Muscle layer of duodenum (tissue), 2 donors: ENCODE data around the gene HBB.

Source experiments
- H3K27ac ChIP-seq: one replicate; pipeline ENCODE4 v1.7.0; 2013; ENCODE audit warnings: mild to moderate bottlenecking, low read length
- H3K27me3 ChIP-seq: one replicate; pipeline ENCODE4 v1.7.0; 2013; ENCODE audit warnings: low read depth, mild to moderate bottlenecking, control low read depth, low read length
- H3K36me3 ChIP-seq, 2 donors: one replicate each; pipeline ENCODE4 v1.7.0; 2013; ENCODE audit warnings: low read length in 2 of 2, control low read depth in 1 of 2, mild to moderate bottlenecking in 1 of 2; ENCODE audit not compliant: insufficient read depth in 2 of 2, control insufficient read depth in 1 of 2
- H3K4me1 ChIP-seq, 2 donors: one replicate each; pipeline ENCODE4 v1.7.0; 2013; ENCODE audit warnings: low read length in 2 of 2, mild to moderate bottlenecking in 2 of 2, control low read depth in 1 of 2, moderate library complexity in 1 of 2; ENCODE audit not compliant: insufficient read depth in 2 of 2, control insufficient read depth in 1 of 2
- H3K4me3 ChIP-seq, 2 donors: one replicate each; pipeline ENCODE4 v1.7.0; 2013; ENCODE audit warnings: low read length in 2 of 2, low read depth in 1 of 2, mild to moderate bottlenecking in 1 of 2
- H3K9me3 ChIP-seq, 2 donors: one replicate each; pipeline ENCODE4 v1.7.0; 2013; ENCODE audit warnings: low read length in 2 of 2, control low read depth in 1 of 2, mild to moderate bottlenecking in 1 of 2; ENCODE audit not compliant: control insufficient read depth in 1 of 2
- donor health status: healthy.

HBB gene

DNA sequence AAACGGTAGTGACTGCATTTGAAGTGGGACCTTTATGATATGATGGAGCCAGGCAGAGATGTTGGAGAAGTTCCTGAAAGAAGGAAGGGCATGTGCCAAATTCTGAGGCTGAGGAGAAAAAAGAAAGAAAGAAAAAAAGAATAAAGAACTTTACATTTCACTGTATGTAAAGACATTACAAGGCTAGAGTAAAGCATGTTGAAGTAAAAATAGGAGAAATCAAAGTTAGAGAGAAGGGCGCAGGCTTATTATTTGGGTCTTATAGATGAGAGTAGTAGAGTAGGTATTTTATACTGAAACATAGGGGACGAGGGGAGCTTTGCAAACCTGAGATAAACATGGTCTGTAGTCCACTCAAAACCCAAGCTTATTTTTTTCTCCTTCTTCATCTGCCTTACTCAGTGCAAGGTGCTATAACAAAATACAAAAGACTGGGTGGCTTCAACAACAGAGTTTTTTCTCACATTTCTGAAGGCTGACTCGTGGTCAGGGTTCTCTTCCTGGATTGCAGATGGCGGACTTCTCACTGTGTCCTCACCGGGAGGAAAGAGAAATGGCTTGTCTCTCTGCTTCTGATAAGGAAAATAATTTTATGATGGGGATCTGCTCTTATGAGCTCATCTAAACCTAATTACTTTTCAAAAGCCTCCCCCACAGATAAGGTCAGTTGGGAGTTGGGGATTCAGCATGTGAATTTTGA, 20.1 kb upstream of the HBB start:
- Histone ChIP-seq H3K9me3 (no peaks in the 10 kb centered on the region), H3K36me3 (no peaks in the 10 kb centered on the region), H3K4me3 (no peak overlapping the region), H3K27me3 (no peaks in the 10 kb centered on the region), H3K27ac (no peak overlapping the region), H3K4me1 (no peaks in the 10 kb centered on the region)

DNA sequence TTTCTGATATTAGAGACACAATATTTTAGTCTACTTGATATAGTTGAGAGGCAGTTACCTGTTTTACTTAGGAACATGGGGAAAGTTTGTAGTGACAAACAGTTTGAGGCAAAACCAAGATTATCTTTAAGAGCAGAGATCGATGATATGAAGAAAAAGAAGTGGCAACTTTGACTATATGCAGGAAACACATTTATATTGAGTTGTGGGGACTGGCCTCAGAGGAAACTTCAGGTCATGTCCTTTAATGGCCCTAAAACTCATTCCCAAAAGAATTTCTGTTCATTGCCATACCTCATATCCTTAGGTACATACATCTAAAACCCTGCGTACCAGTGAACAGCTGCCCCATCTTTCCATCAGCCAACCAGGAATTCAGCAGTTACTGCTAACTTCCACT, 18.3 kb upstream of the HBB start:
- H3K27ac ChIP-seq: no peak overlapping the region
- no peaks in the 10 kb centered on the region for H3K9me3 ChIP-seq
- H3K27me3 ChIP-seq: no peaks in the 10 kb centered on the region
- H3K4me3 ChIP-seq: no peak overlapping the region
- no peaks in the 10 kb centered on the region for H3K36me3 ChIP-seq
- H3K4me1 ChIP-seq: no peaks in the 10 kb centered on the region

DNA sequence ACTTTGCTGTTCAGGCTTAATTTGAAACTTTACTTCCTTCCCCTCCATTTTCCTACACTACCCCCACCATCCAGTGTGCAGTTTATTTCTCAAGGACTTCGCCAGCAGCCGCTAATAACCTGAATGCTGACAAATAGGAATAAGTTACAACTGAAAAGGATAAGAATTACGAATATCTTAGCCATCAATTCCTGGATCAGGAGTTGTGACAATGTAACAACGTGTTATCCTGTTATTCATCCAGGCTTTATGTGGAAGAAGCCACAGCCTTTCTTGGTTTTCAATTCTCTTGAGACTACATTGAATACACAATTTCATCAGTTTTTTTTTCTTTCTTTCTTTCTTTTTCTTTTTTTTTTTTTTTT, 16.9 kb upstream of the HBB start:
- Histone ChIP-seq H3K27ac (no peak overlapping the region), H3K36me3 (no peaks in the 10 kb centered on the region), H3K4me1 (no peaks in the 10 kb centered on the region), H3K9me3 (no peaks in the 10 kb centered on the region), H3K4me3 (no peak overlapping the region), H3K27me3 (no peaks in the 10 kb centered on the region)

DNA sequence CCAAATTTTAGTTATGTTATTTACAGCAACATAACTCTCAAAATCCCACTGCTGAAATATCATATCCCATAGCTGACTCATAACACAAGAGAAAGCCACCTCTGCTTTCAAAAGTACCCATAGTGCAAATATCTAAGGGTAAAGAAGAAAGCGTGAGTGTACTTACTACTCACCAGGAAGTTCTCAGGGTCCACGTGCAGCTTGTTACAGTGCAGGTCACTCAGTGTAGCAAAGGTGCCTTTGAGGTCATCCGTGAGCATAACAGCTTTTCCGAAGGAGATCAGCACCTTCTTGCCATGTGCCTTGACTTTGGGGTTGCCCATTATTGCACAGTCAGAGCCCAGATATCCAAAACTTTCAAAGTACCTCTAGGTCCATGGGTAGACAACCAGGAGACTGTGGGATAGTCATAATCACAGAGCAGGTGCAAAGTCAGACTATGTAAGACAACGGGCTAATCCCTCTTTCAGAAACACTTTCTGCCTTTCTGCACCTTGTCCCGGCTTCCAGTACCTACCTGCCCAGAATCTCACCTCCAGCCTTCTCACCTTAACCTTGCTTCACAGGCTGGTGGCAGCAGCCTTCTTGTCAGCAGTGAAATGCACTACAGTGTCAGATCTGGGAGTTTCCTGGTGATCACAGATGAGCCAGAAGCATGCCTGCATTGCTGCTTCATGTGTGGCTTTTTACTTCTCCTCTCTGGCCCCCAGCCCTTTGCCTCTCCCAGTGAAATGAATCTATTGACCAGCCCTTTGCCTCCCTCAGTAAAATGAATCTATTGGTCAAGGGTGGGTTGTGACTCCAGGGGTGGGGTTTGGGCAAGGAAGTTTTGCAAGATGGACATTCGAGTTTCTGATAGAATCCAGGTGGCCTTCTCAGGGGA, 16.3 kb upstream of the HBB start:
- Histone ChIP-seq H3K4me1 (no peaks in the 10 kb centered on the region), H3K9me3 (no peaks in the 10 kb centered on the region), H3K4me3 (no peak overlapping the region), H3K27ac (no peak overlapping the region), H3K36me3 (no peaks in the 10 kb centered on the region), H3K27me3 (no peaks in the 10 kb centered on the region)

DNA sequence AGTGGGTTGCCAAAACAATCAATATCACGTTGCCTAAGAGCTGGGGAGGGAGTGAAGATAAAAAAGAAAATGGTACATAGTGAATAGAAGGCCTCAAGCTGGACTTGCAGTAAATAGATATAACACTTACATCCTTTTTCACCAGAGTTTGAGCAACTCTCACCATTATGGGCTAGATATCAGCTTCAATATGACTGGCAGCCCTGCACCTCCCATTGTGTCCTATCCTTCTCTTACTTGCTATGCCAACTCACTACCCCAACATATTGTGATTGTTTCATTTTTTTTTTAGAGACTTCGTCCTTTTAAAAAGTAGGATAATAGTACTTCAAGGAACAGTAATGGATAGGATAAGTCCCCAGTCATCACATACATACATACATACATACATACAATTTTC, 15.3 kb upstream of the HBB start:
- Histone ChIP-seq H3K4me1 (no peaks in the 10 kb centered on the region), H3K9me3 (no peaks in the 10 kb centered on the region), H3K4me3 (no peak overlapping the region), H3K27ac (no peak overlapping the region), H3K27me3 (no peaks in the 10 kb centered on the region), H3K36me3 (no peaks in the 10 kb centered on the region)

DNA sequence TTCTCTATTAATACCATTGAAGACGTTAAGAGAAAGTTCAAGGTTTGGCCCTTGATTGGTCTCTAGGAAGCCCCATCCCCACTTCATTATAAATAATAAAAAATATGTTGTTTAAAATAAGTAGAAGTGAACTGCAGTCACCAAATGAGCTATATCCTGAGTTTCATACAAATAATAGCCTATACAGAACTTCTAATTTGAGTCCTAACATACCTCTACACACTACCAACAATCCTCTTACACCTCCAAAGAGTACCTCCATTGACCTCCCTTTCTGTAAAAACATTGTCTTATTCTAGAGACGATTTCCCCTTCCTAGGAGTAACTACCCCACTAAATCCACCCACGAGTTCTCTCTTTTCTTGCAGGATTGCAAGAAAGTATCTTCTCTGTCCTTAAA, 14.6 kb upstream of the HBB start:
- no peaks in the 10 kb centered on the region for H3K9me3 ChIP-seq
- H3K4me3 ChIP-seq: no peak overlapping the region
- no peaks in the 10 kb centered on the region for H3K4me1 ChIP-seq
- no peaks in the 10 kb centered on the region for H3K27me3 ChIP-seq
- H3K36me3 ChIP-seq: no peaks in the 10 kb centered on the region
- no peak overlapping the region for H3K27ac ChIP-seq

DNA sequence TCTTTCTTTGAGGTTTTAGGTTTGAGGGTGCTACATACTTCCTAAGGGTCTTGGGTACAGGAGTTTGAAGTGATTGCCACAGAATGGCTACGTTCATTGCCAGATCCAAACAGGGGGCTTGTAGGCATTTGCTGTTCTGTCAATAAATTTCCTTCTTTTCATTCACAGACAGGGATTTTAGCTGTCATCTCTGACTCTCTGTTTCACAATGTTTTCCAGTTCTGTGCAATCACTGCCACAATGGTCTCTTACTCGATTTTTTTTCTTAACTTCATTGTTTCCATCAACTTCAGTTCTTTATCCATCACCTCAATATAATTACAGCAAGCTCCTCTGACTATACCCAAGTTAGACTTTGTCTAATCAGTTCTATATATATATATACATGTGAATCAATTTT, 13.6 kb upstream of the HBB start:
- no peak overlapping the region for H3K4me3 ChIP-seq

DNA sequence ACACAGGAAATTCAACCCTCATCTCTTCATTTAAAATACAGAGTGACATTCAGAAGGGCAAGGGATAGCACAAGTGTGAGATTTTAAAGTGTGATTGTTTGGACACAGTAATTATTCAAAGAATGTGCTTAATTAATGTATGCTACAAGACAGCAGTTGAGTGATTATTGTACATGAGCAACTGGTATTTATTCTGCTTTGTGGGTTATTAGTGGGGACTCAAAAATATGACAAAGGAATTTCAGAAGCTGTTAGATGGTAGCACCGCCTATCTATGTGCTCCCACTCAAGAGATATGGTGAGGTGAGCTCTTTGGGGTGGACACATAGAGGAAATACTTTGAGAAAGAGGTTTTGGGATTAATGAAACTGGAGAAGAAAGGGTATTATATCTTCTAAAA, 13.2 kb upstream of the HBB start:
- H3K36me3 ChIP-seq: no peaks in the 10 kb centered on the region
- H3K4me1 ChIP-seq: no peaks in the 10 kb centered on the region
- no peak overlapping the region for H3K27ac ChIP-seq
- H3K4me3 ChIP-seq: no peak overlapping the region
- H3K9me3 ChIP-seq: no peaks in the 10 kb centered on the region
- H3K27me3 ChIP-seq: no peaks in the 10 kb centered on the region

More for the DNA sequence above, 13.6 kb upstream of the HBB start:
- no peak overlapping the region for H3K27ac ChIP-seq
- no peaks in the 10 kb centered on the region for H3K4me1 ChIP-seq
- H3K27me3 ChIP-seq: no peaks in the 10 kb centered on the region
- no peaks in the 10 kb centered on the region for H3K36me3 ChIP-seq
- no peaks in the 10 kb centered on the region for H3K9me3 ChIP-seq

DNA sequence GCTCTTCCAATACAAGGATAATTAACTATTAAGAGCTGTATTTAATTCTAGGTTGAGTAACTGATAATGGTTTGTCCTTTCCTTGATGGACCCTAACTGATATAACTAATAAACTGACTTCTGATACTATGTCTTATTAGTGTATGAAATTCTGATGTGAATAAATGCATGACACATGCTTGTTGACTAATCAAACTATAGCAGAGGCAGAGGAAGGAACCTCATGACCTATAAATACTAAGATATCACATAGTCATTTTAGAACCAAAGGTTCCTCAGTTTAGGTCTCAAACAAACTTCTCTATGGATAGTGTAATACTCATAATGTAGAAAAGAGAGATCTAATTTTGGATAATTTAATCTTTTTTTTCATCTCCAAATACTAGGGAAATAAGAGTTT, 12.2 kb upstream of the HBB start:
- H3K9me3 ChIP-seq: no peaks in the 10 kb centered on the region
- H3K27me3 ChIP-seq: no peaks in the 10 kb centered on the region
- H3K27ac ChIP-seq: no peak overlapping the region
- H3K4me1 ChIP-seq: no peaks in the 10 kb centered on the region
- H3K36me3 ChIP-seq: no peaks in the 10 kb centered on the region
- no peak overlapping the region for H3K4me3 ChIP-seq

DNA sequence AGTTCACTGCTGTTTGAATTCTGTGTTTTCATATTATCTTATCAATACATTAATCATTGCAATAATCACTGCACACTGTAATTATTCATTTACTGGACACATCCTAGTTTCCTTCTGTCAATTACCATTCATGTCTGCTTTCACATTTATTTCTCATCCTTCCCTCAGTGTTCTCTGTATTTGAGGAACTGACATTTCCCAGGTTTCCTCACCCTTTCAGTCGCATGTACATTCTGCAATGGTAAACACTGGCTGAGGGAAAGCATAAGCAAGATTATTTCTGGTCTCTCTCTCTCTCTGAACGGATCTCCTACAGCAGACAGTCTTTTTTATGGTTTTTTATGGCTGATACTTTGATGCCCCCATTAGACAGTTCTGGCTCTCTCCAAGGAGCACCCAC, 11.6 kb upstream of the HBB start:
- Histone ChIP-seq H3K27ac (no peak overlapping the region), H3K9me3 (no peaks in the 10 kb centered on the region), H3K27me3 (no peaks in the 10 kb centered on the region), H3K4me3 (no peak overlapping the region), H3K36me3 (no peaks in the 10 kb centered on the region), H3K4me1 (no peaks in the 10 kb centered on the region)

DNA sequence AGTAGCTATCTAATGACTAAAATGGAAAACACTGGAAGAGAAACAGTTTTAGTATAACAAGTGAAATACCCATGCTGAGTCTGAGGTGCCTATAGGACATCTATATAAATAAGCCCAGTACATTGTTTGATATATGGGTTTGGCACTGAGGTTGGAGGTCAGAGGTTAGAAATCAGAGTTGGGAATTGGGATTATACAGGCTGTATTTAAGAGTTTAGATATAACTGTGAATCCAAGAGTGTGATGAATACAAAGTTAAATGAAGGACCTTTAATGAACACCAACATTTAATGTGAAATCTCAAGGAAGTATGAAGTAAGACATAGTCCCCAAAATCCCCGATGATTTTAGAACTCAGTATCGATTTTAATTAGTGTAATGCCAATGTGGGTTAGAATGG, 10.5 kb upstream of the HBB start:
- H3K9me3 ChIP-seq: no peaks in the 10 kb centered on the region
- no peaks in the 10 kb centered on the region for H3K4me1 ChIP-seq
- H3K36me3 ChIP-seq: no peaks in the 10 kb centered on the region
- H3K4me3 ChIP-seq: no peak overlapping the region
- no peaks in the 10 kb centered on the region for H3K27me3 ChIP-seq
- H3K27ac ChIP-seq: no peak overlapping the region
